ENCODE results near the gene BTBD18.
"Not testable (repeated sequence)": the region's sequence is repeated elsewhere in the genome, so short reads cannot be mapped to it uniquely, and the experiment has no call there.

BTBD18 gene

DNA sequence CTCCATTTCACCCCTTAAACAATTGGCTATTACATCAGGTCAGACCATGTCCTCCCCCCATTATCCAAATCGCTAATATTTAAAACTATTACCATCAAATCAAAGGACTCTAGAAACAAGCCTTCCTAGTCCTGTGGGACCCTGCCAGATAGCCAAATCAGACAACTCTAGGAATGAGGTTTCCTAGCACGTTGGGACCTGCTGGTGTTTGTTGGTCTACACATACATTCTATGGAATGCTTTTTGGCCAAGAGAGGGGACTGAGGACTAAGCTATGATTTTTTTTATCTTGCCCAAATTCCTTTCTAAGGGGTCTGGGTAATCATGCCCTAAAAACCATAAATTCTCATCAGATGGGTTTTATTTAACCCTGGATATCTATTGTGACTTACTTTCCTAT is 24.4 kb downstream of the BTBD18 start:
- no peak for DNase-seq

DNA sequence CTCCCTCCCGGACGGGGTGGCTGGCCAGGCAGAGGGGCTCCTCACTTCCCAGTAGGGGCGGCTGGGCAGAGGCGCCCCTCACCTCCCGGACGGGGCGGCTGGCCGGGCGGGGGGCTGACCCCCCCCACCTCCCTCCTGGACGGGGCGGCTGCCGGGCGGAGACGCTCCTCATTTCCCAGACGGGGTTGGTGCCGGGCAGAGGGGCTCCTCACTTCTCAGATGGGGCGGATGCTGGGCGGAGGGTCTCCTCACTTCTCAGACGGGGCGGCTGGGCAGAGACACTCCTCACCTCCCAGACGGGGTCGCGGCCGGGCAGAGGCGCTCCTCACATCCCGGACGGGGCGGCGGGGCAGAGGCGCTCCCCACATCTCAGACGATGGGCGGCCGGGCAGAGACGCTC is 34.9 kb downstream of the BTBD18 start:
- DNase-seq, result not testable (repeated sequence)

DNA sequence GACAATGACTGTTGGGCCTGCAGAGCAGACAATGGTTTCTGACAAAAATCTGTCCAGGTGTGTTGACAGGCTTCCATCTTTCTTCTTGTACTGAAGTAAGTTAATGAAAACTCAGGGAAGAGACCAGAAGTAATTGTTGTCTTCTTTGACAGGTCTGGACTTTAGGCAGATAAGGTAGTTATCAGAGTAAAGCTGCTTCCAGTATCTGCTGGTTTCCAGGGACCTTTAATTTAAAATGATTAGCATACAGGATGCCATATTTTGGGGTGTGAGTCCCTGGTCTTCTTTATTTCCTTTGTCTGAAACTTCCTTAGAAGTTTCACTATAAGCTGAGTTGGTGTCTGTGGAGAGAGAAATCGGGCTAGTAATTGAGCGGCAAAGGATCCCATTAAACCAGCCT is 37.8 kb downstream of the BTBD18 start:
- DNase-seq, result no peak

DNA sequence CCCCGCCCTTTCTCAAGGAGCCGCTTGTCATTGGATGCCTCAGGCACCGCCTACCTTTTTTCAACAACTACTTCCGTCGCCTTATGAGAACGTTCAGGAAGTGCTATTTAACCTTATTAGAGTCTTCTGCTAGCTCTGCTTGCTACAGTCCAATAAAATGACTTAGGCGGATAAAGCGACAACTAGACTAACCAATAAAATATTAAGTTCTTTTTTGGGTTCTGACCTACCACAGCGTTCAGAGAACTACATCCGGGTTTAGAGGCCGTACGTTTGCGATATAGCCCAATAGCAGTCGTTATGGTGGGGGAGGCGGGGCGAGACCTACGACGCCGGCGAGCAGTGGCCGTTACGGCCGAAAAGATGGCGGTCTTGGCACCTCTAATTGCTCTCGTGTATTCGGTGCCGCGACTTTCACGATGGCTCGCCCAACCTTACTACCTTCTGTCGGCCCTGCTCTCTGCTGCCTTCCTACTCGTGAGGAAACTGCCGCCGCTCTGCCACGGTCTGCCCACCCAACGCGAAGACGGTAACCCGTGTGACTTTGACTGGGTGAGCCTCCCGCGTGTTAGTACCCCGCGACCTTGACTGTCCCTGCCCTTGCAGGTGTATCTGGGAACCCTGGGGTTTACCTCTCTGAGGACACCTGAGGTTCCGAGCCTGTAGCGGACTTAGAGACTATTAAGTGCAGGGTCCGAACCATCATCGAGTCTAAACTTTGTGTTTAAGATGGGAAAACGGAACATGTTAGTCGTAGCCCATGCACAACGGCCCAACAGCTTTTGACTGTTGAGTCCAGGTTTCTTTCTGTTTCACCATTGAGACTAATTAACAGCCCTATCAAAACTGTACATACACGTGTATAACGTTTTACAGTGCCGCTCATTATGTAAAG is 39.1 kb downstream of the BTBD18 start, which contains the start of gene TMX2:
Gene TMX2 (plus strand): TSS at position 338 of the 895 bp plus-strand sequence. CDS start 26 bp downstream, at position 364.
- peak; percentile 74 for DNase-seq

DNA sequence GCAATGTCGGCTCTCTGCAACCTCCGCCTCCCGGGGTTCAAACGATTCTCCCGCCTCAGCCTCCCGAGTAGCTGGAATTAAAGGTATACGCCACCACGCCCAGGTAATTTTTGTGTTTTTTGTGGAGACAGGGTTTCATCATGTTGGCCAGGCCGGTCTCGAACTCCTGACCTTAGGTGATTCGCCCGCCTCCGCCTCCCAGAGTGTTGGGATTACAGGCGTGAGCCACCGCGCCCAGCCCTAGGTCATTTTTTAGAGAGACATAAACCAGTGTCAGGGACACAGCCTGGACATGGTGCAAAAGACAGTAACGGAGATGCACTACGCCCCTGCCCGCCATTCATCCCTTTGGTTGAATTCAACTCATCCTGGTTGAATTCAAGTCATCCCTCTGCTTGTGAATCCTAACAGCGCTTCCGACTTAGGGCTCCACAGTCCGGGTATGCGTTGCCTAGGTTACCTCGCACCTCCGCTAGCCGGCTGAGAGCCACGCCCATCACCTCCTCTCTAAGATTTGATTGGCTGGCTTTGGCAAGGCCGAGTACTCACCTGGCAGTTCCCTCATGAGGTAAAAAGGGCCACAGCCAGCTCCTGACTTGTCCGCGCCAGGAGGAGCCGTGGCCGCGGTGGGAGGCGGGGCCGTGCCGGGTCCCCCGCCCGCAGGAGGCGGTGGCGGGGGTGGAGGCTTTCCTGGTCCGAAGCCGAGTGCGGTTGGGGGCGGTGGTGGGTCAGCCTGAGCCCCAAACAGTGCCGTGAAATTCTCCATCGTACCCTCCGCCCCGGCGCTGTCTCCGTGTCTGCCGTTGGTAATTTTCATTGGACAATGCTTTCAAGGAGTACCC is 40.0 kb downstream of the BTBD18 start, which contains the start of gene MED19:
Gene MED19 (minus strand): TSS at position 802 of the 842 bp plus-strand sequence. CDS start 36 bp downstream, at position 766.
- DNase-seq, result peak; percentile 51

DNA sequence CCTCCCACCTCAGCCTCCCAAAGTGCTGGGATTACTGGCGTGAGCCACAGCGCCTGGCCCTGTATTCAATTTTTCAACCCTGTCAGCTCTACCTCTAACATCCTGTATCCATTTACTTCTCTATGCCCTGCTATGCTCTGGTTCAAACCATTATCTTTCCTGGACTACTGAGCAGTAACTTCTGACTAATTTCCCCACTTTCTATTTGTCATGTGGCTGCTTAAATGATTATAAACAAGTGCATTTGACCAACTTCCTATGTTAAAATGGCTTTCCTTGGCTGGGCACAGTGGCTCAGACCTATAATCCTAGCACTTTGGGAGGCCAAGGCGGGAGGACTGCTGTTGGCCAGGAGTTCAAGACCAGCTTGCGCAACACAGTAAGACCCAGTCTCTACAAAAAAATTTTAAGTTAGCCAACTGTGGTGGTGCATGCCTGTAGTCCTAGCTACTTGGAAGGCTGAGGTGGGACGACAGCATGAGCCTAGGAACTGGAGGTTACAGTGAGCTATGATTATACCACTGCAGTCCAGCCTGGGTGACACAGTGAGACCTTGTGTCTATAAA is 41.7 kb downstream of the BTBD18 start:
- DNase-seq, result no peak

DNA sequence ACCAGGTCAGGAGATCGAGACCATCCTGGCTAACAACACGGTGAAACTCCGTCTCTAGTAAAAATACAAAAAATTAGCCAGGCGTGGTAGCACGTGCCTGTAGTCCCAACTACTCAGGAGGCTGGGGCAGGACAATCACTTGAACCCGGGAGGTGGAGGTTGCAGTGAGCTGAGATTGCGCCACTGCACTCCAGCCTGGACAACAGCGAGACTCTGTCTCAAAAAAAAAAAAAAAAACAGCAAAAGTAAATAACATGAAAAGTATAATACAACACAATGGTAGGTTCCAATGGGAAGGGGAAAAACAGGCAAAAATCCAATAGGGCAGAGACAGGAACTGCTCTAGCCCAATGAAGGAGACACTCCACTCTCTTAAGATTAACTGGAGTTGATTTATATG is 46.2 kb downstream of the BTBD18 start:
- not testable (repeated sequence) for DNase-seq

DNA sequence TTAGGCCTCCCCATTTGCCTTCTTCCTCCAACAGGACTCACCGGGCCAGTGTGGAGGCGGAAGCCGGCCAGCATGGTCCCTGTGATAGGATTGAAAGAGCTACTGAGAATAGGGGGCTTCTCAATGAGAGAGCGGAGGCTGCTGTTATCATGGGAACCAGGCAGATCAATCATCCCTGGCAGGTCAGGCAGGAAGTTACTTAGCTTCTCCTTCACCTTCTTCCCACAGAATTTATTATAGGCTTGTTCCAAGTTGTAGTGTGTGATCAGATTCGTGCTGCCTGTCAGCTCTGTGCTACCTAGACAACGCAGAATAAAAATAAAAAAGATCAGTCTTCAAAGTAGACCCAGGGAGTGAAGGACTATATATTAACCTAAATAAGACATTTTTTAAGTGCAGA is 46.7 kb downstream of the BTBD18 start:
- DNase-seq, result no peak

DNA sequence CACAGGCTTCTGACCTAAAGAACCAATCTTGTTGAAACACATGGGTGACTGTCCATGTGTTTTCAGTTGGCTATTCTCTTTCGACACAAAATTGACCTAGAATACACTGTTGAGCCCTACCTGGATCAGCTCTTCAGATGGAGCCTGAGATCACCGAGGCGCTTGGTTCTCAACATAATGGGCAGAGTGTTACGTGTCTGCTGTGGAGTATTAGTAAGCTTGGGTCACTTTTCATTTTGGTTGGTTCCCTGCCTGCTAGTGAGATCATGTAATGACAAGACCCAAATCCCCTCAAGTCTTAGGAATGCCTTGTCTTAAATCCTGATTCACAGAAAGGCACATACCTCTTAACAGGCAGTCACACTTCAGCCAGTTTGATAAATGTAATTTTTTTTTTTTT is 48.3 kb downstream of the BTBD18 start:
- DNase-seq, result no peak

DNA sequence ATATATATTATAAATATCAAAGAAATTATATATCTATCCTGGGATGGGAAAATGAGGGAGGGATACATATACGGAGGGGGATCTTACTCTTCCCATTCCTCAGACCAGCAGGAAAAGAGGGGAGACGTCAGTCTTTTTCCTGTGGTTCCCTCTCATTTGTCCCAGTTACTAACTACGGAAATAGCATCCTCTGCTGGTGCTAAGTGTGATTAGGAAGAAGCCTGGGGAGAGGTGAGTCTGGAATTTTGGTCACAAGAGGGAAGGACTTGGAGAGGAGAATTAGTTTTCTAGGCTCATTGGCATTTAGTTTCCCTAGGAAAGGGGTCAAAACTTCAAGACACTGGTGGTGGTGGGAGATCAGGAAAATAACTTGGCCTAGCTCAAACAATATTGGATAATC is 51.2 kb downstream of the BTBD18 start:
- no peak for DNase-seq

DNA sequence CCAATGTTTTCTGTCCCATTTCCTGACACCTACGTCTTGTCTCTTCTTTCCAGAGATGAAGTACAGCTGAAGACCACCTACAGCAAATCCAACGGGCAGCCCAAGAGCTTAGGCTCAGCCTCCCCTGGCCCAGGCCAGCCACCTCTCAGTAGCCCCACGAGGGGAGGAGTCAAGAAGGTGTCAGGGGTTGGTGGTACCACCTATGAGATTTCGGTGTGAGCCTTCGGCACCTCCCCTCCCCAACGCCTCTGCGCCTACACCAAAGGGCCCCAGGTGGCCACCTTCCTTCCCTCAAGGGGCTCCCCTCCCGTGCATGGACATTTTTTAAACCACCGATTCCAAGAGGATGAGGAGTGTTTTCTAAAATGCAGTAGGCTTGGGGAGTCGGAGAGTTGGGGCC is 51.8 kb downstream of the BTBD18 start:
- DNase-seq, result no peak

DNA sequence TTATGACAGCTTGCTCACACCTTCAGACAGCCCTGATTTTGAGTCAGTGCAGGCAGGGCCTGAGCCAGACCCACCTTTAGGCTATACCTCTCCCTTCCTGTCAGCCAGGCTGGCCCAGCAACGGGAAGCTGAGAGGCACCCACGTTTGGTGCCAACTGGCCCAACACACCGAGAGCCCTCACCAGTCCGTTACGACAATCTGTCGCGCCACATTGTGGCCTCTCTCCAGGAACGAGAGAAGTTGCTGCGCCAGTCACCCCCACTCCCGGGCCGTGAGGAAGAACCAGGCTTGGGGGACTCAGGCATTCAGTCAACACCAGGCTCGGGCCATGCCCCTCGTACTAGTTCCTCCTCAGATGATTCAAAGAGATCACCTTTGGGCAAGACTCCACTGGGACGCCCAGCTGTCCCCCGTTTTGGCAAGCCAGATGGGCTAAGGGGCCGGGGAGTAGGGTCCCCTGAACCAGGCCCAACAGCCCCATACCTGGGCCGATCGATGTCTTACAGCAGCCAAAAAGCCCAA is 52.7 kb downstream of the BTBD18 start:
- no peak for DNase-seq

Data from 8988T (cell line).